H1 (cell line): ENCODE measurements around the gene ADK. TPM values are rescaled to one million over a fixed set of nuclear protein-coding genes. Genes with fewer than 3 reads are reported as not detected.

Experiments
- CTCF ChIA-PET: fragments of 300-600 bp; sonication (Branson Sonifier 250); formaldehyde crosslinking; loops from one replicate; lab custom pipeline; 2021; ENCODE audit not compliant: partially characterized antibody; lab: Charles Lee
- POLR2A ChIA-PET: fragments of 300-600 bp; sonication (Branson Sonifier 250); formaldehyde crosslinking; loops from one replicate; lab custom pipeline; 2021; ENCODE audit warnings: inconsistent platforms; ENCODE audit not compliant: partially characterized antibody; lab: Charles Lee
- DNase-seq, 2 experiments: peaks; one replicate each; pipeline versions ENCODE4 v3.0.0 to v3.0.0-alpha.2; 2010 to 2022; ENCODE audit warnings: low spot score in 2 of 2, low read depth in 1 of 2, mixed read lengths in 1 of 2
- FAIRE-seq: peaks from 2 replicates; lab custom pipeline; 2011; peaks lifted over from hg19 to GRCh38; lab: Jason Lieb, UNC
- H2AFZ ChIP-seq: 2 replicates; pipeline ENCODE4 v1.8.1; 2012; ENCODE audit warnings: low read length, inconsistent platforms
- H2AK5ac ChIP-seq: 2 replicates; pipeline ENCODE4 v1.6.1; 2013; ENCODE audit warnings: low read depth, low read length
- H2BK120ac ChIP-seq: replicated peaks from 2 replicates; pipeline ENCODE3; 2013; ENCODE audit warnings: low read depth, low read length, inconsistent platforms
- H2BK12ac ChIP-seq: 2 replicates; pipeline ENCODE4 v1.6.1; 2013; ENCODE audit warnings: low read depth, low read length
- H2BK15ac ChIP-seq: 2 replicates; pipeline ENCODE4 v1.6.1; 2013; ENCODE audit warnings: low read length
- H2BK20ac ChIP-seq: 2 replicates; pipeline ENCODE4 v1.6.1; 2013; ENCODE audit warnings: low read length
- H2BK5ac ChIP-seq: 2 replicates; pipeline ENCODE4 v1.6.1; 2013; ENCODE audit warnings: low read depth, low read length
- H3K14ac ChIP-seq: 2 replicates; pipeline ENCODE4 v1.6.1; 2013; ENCODE audit warnings: inconsistent platforms; ENCODE audit not compliant: insufficient read length
- H3K18ac ChIP-seq: 2 replicates; pipeline ENCODE4 v1.6.1; 2013; ENCODE audit warnings: low read length; ENCODE audit errors: extremely low read depth
- H3K23ac ChIP-seq: 2 replicates; pipeline ENCODE4 v1.6.1; 2013; ENCODE audit warnings: inconsistent platforms; ENCODE audit not compliant: insufficient read length
- H3K23me2 ChIP-seq: 2 replicates; pipeline ENCODE4 v1.6.1; 2013; ENCODE audit warnings: low read depth, low read length
- H3K27ac ChIP-seq: 2 replicates; pipeline ENCODE4 v1.6.1; 2011; ENCODE audit warnings: low read depth, low read length, inconsistent platforms
- H3K27me3 ChIP-seq, 4 experiments: replicated peaks in 1 of 4; 1 replicate in 1 of 4; 2 replicates in 3 of 4; pipeline versions ENCODE4 v1.6.1 to v1.8.1; 2011 to 2013; ENCODE audit warnings: low read length in 3 of 4, mild to moderate bottlenecking in 3 of 4, inconsistent platforms in 2 of 4, mixed read lengths in 2 of 4, moderate library complexity in 1 of 4; ENCODE audit not compliant: control insufficient read depth in 3 of 4, insufficient read depth in 3 of 4; ENCODE audit errors: extremely low read depth in 1 of 4
- H3K36me3 ChIP-seq, 4 experiments: 2 replicates each; pipeline versions ENCODE4 v1.6.1 to v1.8.1; 2011 to 2013; ENCODE audit warnings: mild to moderate bottlenecking in 4 of 4, low read length in 3 of 4, moderate library complexity in 2 of 4, control low read depth in 1 of 4, inconsistent platforms in 1 of 4; ENCODE audit not compliant: insufficient read depth in 4 of 4, control insufficient read depth in 2 of 4
- H3K4ac ChIP-seq: replicated peaks from 2 replicates; pipeline ENCODE3; 2013; ENCODE audit warnings: low read length, low read depth, mixed read lengths, inconsistent platforms; ENCODE audit not compliant: insufficient read length
- H3K4me1 ChIP-seq, 4 experiments: replicated peaks in 1 of 4; 1 replicate in 1 of 4; 2 replicates in 3 of 4; pipeline versions ENCODE4 v1.6.1 to v1.8.1; 2011 to 2013; ENCODE audit warnings: low read length in 3 of 4, inconsistent platforms in 2 of 4, mixed read lengths in 1 of 4; ENCODE audit not compliant: insufficient read depth in 4 of 4, control insufficient read depth in 3 of 4
- H3K4me2 ChIP-seq, 2 experiments: 2 replicates each; pipeline versions ENCODE4 v1.6.1 to v1.8.1; 2011 to 2013; ENCODE audit warnings: low read depth in 2 of 2, low read length in 2 of 2, control low read depth in 1 of 2, inconsistent platforms in 1 of 2, mild to moderate bottlenecking in 1 of 2; ENCODE audit not compliant: insufficient read depth in 1 of 2
- H3K4me3 ChIP-seq, 4 experiments: fragments of 200-600, 300-600 bp in 1 of 4; sonication (generic), shearing (Covaris generic), sonication (Bioruptor Twin) in 1 of 4; 2 replicates each; pipeline versions ENCODE4 v1.5.1 to v1.8.1; 2011 to 2016; ENCODE audit warnings: low read length in 4 of 4, low read depth in 3 of 4, control low read depth in 2 of 4, inconsistent platforms in 2 of 4, mild to moderate bottlenecking in 2 of 4, mixed read lengths in 1 of 4, moderate library complexity in 1 of 4; ENCODE audit not compliant: insufficient read depth in 2 of 4; ENCODE audit errors: extremely low read depth in 1 of 4
- H3K56ac ChIP-seq: replicated peaks from 2 replicates; pipeline ENCODE3; 2013; ENCODE audit warnings: low read depth, mild to moderate bottlenecking, mixed read lengths, low read length, inconsistent platforms; ENCODE audit not compliant: insufficient read length
- H3K79me1 ChIP-seq: 2 replicates; pipeline ENCODE4 v1.6.1; 2013; ENCODE audit warnings: low read depth, low read length, control low read depth
- H3K79me2 ChIP-seq, 2 experiments: 2 replicates each; pipeline versions ENCODE4 v1.6.1 to v1.8.1; 2012 to 2013; ENCODE audit warnings: low read length in 2 of 2, mild to moderate bottlenecking in 2 of 2, inconsistent platforms in 1 of 2; ENCODE audit not compliant: insufficient read depth in 2 of 2, control insufficient read depth in 1 of 2
- H3K9ac ChIP-seq, 4 experiments: replicated peaks in 1 of 4; 1 replicate in 1 of 4; 2 replicates in 3 of 4; pipeline versions ENCODE4 v1.6.1 to v1.8.1; 2011 to 2013; ENCODE audit warnings: low read depth in 3 of 4, low read length in 3 of 4, control low read depth in 2 of 4, mild to moderate bottlenecking in 2 of 4, moderate library complexity in 2 of 4, inconsistent platforms in 1 of 4; ENCODE audit errors: extremely low read depth in 1 of 4
- H3K9me3 ChIP-seq, 2 experiments: 2 replicates each; pipeline versions ENCODE4 v1.6.1 to v1.8.1; 2012 to 2013; ENCODE audit warnings: mild to moderate bottlenecking in 2 of 2, moderate library complexity in 2 of 2, control low read depth in 1 of 2, inconsistent platforms in 1 of 2, low read depth in 1 of 2, low read length in 1 of 2, mixed read lengths in 1 of 2; ENCODE audit not compliant: insufficient read depth in 2 of 2
- H4K20me1 ChIP-seq, 2 experiments: replicated peaks in 1 of 2; 2 replicates each; pipeline versions ENCODE3 to v1.8.1; 2011 to 2013; ENCODE audit warnings: inconsistent platforms in 2 of 2, low read length in 2 of 2, mild to moderate bottlenecking in 1 of 2; ENCODE audit not compliant: insufficient read depth in 2 of 2, control insufficient read depth in 1 of 2
- H4K5ac ChIP-seq: 2 replicates; pipeline ENCODE4 v1.6.1; 2013; ENCODE audit warnings: low read length, low read depth, mixed read lengths, inconsistent platforms; ENCODE audit not compliant: insufficient read length
- H4K8ac ChIP-seq: 2 replicates; pipeline ENCODE4 v1.8.0; 2013; ENCODE audit warnings: mild to moderate bottlenecking, moderate library complexity, low read length, inconsistent platforms; ENCODE audit not compliant: insufficient read depth; ENCODE audit errors: extremely low read depth
- H4K91ac ChIP-seq: replicated peaks from 2 replicates; pipeline ENCODE3; 2013; ENCODE audit warnings: low read length, mixed read lengths, inconsistent platforms; ENCODE audit not compliant: insufficient read length
- BACH1 ChIP-seq: IDR thresholded peaks from 2 replicates; pipeline ENCODE4 v1.6.1; 2012; ENCODE audit warnings: low read length, improper control_type of control experiment
- BRCA1 ChIP-seq: IDR thresholded peaks from 2 replicates; pipeline ENCODE4 v1.6.1; 2012; ENCODE audit warnings: low read depth, low read length, improper control_type of control experiment
- CBX8 ChIP-seq: fragments of 300-800, 300-1000 bp; sonication (generic); IDR thresholded peaks from 2 replicates; pipeline ENCODE4 v1.7.1; 2016; ENCODE audit warnings: low read depth, low read length, borderline replicate concordance
- E2F6 ChIP-seq: IDR thresholded peaks from 2 replicates; pipeline ENCODE4 v1.6.1; 2012; ENCODE audit warnings: inconsistent platforms
- EP300 ChIP-seq, 2 experiments: IDR thresholded peaks; 1 replicate in 1 of 2; 2 replicates in 1 of 2; pipeline ENCODE4 v1.6.1; 2011 to 2012; ENCODE audit warnings: low read depth in 2 of 2, low read length in 2 of 2, mild to moderate bottlenecking in 2 of 2, borderline replicate concordance in 1 of 2, inconsistent platforms in 1 of 2, moderate library complexity in 1 of 2
- GABPA ChIP-seq: IDR thresholded peaks from 2 replicates; pipeline ENCODE4 v1.6.1; 2011; ENCODE audit warnings: mild to moderate bottlenecking, low read length, moderate library complexity, borderline replicate concordance; ENCODE audit not compliant: insufficient read depth
- KDM4A ChIP-seq: IDR thresholded peaks from one replicate; pipeline ENCODE4 v1.7.1; 2012; ENCODE audit warnings: low read depth, mild to moderate bottlenecking, moderate library complexity, low read length, inconsistent platforms; ENCODE audit not compliant: severe bottlenecking
- RNF2 ChIP-seq: fragments of 200-900, 300-1000 bp; sonication (generic); IDR thresholded peaks from 2 replicates; pipeline ENCODE4 v1.7.1; 2016; ENCODE audit warnings: borderline replicate concordance, low read depth, mild to moderate bottlenecking, antibody characterized with exemption, low read length; ENCODE audit not compliant: poor library complexity, severe bottlenecking; ENCODE audit errors: missing control alignments
- SP2 ChIP-seq: IDR thresholded peaks from 2 replicates; pipeline ENCODE4 v1.6.1; 2012; ENCODE audit warnings: mild to moderate bottlenecking, low read length, inconsistent platforms
- SP4 ChIP-seq: IDR thresholded peaks from 2 replicates; pipeline ENCODE4 v1.6.1; 2012; ENCODE audit warnings: low read length, inconsistent platforms
- TAF1 ChIP-seq: IDR thresholded peaks from 2 replicates; pipeline ENCODE4 v1.6.1; 2011; ENCODE audit warnings: mild to moderate bottlenecking, low read depth, low read length
- WGBS, 2 experiments: shearing (Covaris generic) in 1 of 2; methylation state at CpG; one replicate each; pipeline versions ENCODE4 v1.1.6 to v1.1.7; 2013 to 2015; ENCODE audit warnings: low lambda C conversion rate in 2 of 2, mixed read lengths in 2 of 2, inconsistent platforms in 1 of 2, low coverage in 1 of 2, missing lambda C conversion rate in 1 of 2; ENCODE audit not compliant: insufficient replicate concordance in 2 of 2, insufficient coverage in 1 of 2, insufficient read length in 1 of 2; ENCODE audit errors: extremely low coverage in 1 of 2, missing lambda C conversion rate in 1 of 2; 5-methylcytosine and 5-hydroxymethylcytosine counted together
- polyA plus RNA-seq, 7 experiments: library from polyadenylated mRNA; depleted of rRNA in 3 of 7; stranded (reverse) in 5 of 7; unstranded in 2 of 7; fragments of >200 nt in 5 of 7; fragments of 200-250 nt in 2 of 7; gene quantifications; 1 replicate in 5 of 7; 2 replicates in 1 of 7; 4 replicates in 1 of 7; pipeline versions ENCODE4 v1.2.1 to v1.2.3, GENCODE V29; 2011 to 2013; ENCODE audit warnings: missing spikeins in 2 of 7, mixed read lengths in 2 of 7
- total RNA-seq: library from RNA; stranded (reverse); fragmentation: NEBNext Ultra II Directional; extraction: Animal tissue kit (Norgen Biotek cat#: 25700); gene quantifications from 2 replicates; pipeline ENCODE4 v1.2.1, GENCODE V29; 2021

The ADK gene
- total and polyA plus RNA-seq, 2 of the 8 experiments (the other 6 are each of a cell fraction or from before 2014, with no cell fraction given): 12.3 to 42.4 TPM

GRCh38 chr10:74642901-74643595 lies 492.0 kb downstream of the ADK start:
- Histone ChIP-seq H4K20me1 (no peaks in the 10 kb centered on the region), H2BK12ac (no peak overlapping the region), H3K79me1 (no peaks in the 10 kb centered on the region), H4K5ac (no peak overlapping the region), H2AFZ (no peak overlapping the region), H3K79me2 (no peaks in the 10 kb centered on the region), H3K18ac (no peak overlapping the region), H3K9ac (no peak overlapping the region), H3K4me2 (no peak overlapping the region), H4K91ac (no peak overlapping the region), H3K27ac (no peak overlapping the region), H3K56ac (no peak overlapping the region), H2BK15ac (no peak overlapping the region), H3K36me3 (no peaks in the 10 kb centered on the region), H3K27me3 (no peaks in the 10 kb centered on the region), H3K14ac (no peak overlapping the region), H3K23me2 (no peaks in the 10 kb centered on the region), H2BK20ac (no peak overlapping the region), H3K4ac (no peak overlapping the region), H3K9me3 (0 out of 4 replicates have a peak, but pooled peaks cover 0 to 2% of the 10 kb centered on the region in 2 experiments), H2BK5ac (no peak overlapping the region), H2AK5ac (no peak overlapping the region), H3K4me3 (no peak overlapping the region), H4K8ac (no peak overlapping the region), H2BK120ac (no peak overlapping the region), H3K23ac (no peak overlapping the region), H3K4me1 (peaks cover 0 to 6% (median 4%) of the 10 kb centered on the region in 4 experiments; a peak in 2 of 7 replicates)
- ChIA-PET CTCF (no interaction called here), POLR2A (no interaction called here)
- 93% methylated on average over 1 of the region's 1 CpG; no CpG with 5 or more reads in 1 of the 2 experiments for WGBS, 2 experiments
- no peak for FAIRE-seq
- DNase-seq: no peak
- no peak for TF ChIP-seq KDM4A
- no peak for TF ChIP-seq SP2
- TF ChIP-seq CBX8: no peak
- TF ChIP-seq GABPA: no peak
- no peak for TF ChIP-seq BRCA1
- no peak for TF ChIP-seq BACH1
- no peak for TF ChIP-seq EP300 (IDR thresholded peaks at IDR 0.05; ENCODE audit: borderline replicate concordance in 1 of 2, low read depth in 2 of 2, low read length in 2 of 2)
- TF ChIP-seq SP4: no peak
- TF ChIP-seq TAF1: no peak
- TF ChIP-seq RNF2: no peak
- no peak for TF ChIP-seq E2F6
